Heart left ventricle (tissue), 16 donors: Measurements from ENCODE around the gene ISG20L2. TPM values are rescaled to one million over a fixed set of nuclear protein-coding genes. Genes with fewer than 3 reads are reported as not detected.
A peak's percentile ranks its signal among the peaks of the same experiment; 100 is the strongest.

ENCODE experiments used
- ATAC-seq, 4 donors: fragments of 200-7000 bp; cut with Tn5 transposase; one replicate each; pipeline ENCODE4 v1.9.1; 2020 to 2022; ENCODE audit warnings: moderate library complexity in 4 of 4, mild to moderate bottlenecking in 3 of 4, moderate number of reproducible peaks in 1 of 4
- DNase-seq, 5 donors: peaks; one replicate each; pipeline ENCODE4 v3.0.0-alpha.2; 2020
- H3K27ac ChIP-seq, 12 donors: fragments of 200-600 bp; sonication (generic) in 4 of 12; one replicate each; pipeline versions ENCODE4 v1.5.0 to v1.8.0; 2016 to 2022; ENCODE audit warnings: mild to moderate bottlenecking in 2 of 12
- H3K27me3 ChIP-seq, 9 donors: fragments of 200-600 bp; sonication (generic) in 2 of 9; one replicate each; pipeline versions ENCODE4 v1.5.1 to v1.8.0; 2016 to 2022; ENCODE audit warnings: mild to moderate bottlenecking in 3 of 9
- H3K36me3 ChIP-seq, 9 donors: fragments of 200-600 bp; sonication (generic) in 2 of 9; one replicate each; pipeline versions ENCODE4 v1.5.0 to v1.8.0; 2018 to 2022; ENCODE audit warnings: mild to moderate bottlenecking in 2 of 9
- H3K4me1 ChIP-seq, 12 donors: fragments of 200-600 bp; sonication (generic) in 4 of 12; one replicate each; pipeline versions ENCODE4 v1.5.0 to v1.8.0; 2016 to 2022; ENCODE audit warnings: mild to moderate bottlenecking in 3 of 12
- H3K4me3 ChIP-seq, 12 donors: fragments of 200-600 bp; sonication (generic) in 4 of 12; one replicate each; pipeline versions ENCODE4 v1.5.0 to v1.8.0; 2017 to 2022; ENCODE audit warnings: mild to moderate bottlenecking in 9 of 12, moderate library complexity in 4 of 12
- H3K9me3 ChIP-seq, 12 donors: fragments of 200-600 bp; sonication (generic) in 4 of 12; one replicate each; pipeline versions ENCODE4 v1.5.0 to v1.8.0; 2016 to 2022; ENCODE audit warnings: mild to moderate bottlenecking in 1 of 12
- CTCF ChIP-seq, 12 donors: fragments of 200-600 bp; sonication (generic) in 4 of 12; IDR thresholded peaks; one replicate each; pipeline versions ENCODE4 v1.5.0 to v1.8.0; 2018 to 2022; ENCODE audit warnings: antibody characterized with exemption in 12 of 12, mild to moderate bottlenecking in 5 of 12
- POLR2A ChIP-seq, 2 donors: fragments of 450-650 bp; IDR thresholded peaks; one replicate each; pipeline ENCODE4 v1.6.1; 2017; ENCODE audit warnings: antibody characterized with exemption in 2 of 2, mild to moderate bottlenecking in 2 of 2, moderate library complexity in 2 of 2
- WGBS, 4 donors: extraction: QIAGEN DNeasy Blood & Tissue Kit in 2 of 4; methylation state at CpG; one replicate each; pipeline versions ENCODE4 v1.1.5 to v1.1.7; 2013 to 2018; 5-methylcytosine and 5-hydroxymethylcytosine counted together
- intact Hi-C, 10 donors: fragments of 100-400 bp; cut with DNase I; formaldehyde crosslinking; loops; one replicate each; pipeline versions ENCODE4 v1.11.1 to v1.14.2; 2022
- polyA plus RNA-seq, 2 donors: library from polyadenylated mRNA; stranded (reverse); fragments of 200-250 nt; gene quantifications; one replicate each; pipeline ENCODE4 v1.2.3, GENCODE V29; 2013
- total RNA-seq, 9 donors: library from RNA; depleted of rRNA in 2 of 9; stranded (reverse); fragments of >200 nt in 2 of 9; fragmentation: NEBNext Ultra II Directional in 3 of 9; extraction: Animal tissue kit (Norgen Biotek cat#: 25700) in 3 of 9; gene quantifications; one replicate each; pipeline versions ENCODE4 v1.1.0 to v1.2.4, GENCODE V29; 2016 to 2023
- donor health status: ischemic (EF 13 %, LVEDD 7.1; RV severe dilation, severe dysfunction).
- donor health status: healthy with polysubstance abuse.
- donor health status: DM: no; HTN: yes; CAD: no.
- donor health status: DM: no; HTN: no; CAD: no.
- donor health status: ischemic (EF 25% LVEDD 6.9; RV normal size, moderate dysfunction).
- donor health status: ischemic (EF 25% LVEDD 5.7; RV mildly dilated, moderate dysfunction).
- donor health status: healthy.
- donor health status: DM: yes; HTN: yes; CAD: no.
- donor health status: ischemic (EF 35%, LVEDD 5.7; RV mildly dilated, moderate dysfunction).
- donor health status: nonischemic (EF 11% LVEDD 7.7; RV severe dilation, severe dysfunction).
- donor health status: DM: yes; HTN: yes; CAD: no.
- donor health status: PGD.
- donor health status: ischemic (EF 29% LVEDD 5.4; RV normal size, mild dysfunction).
- donor health status: nonischemic (EF 23%, LVEDD 6.1; RV moderate dilation, normal function).

The ISG20L2 gene
- total and polyA plus RNA-seq, 11 donors: 5.1 to 17.9 (median 12.8) TPM

GRCh38 chr1:156689953-156690674 lies 38.5 kb downstream of the ISG20L2 start:
- DNase-seq (peak in 1 of 5 donors; percentile 34), ATAC-seq (peak in 2 of 4 donors; percentile 6 to 12)
- Histone ChIP-seq H3K27ac (no peak overlapping the region), H3K27me3 (peaks cover 0 to 44% (median 32%) of the 10 kb centered on the region in 9 donors), H3K4me1 (peaks cover 0 to 19% (median 9%) of the 10 kb centered on the region in 12 donors), H3K9me3 (no peaks in the 10 kb centered on the region), H3K36me3 (no peaks in the 10 kb centered on the region), H3K4me3 (peak overlapping the region in 5 of 12 donors; percentile 3 to 28 (median 8))
- WGBS, 4 donors: 17 to 26% (median 24%) methylated on average over 9 to 10 of the region's 10 CpGs
- intact Hi-C loops: loop anchor here (1.0 to 10.0 kb wide), 15 partner anchors 34 to 237 kb away; partner anchors contain the start of genes NTRK1 (in 2 of the 10) and PEAR1 (in 2 of the 10)
- no peak for TF ChIP-seq CTCF (IDR thresholded peaks at IDR 0.05)
- TF ChIP-seq POLR2A (IDR thresholded peaks at IDR 0.05): no peak

- Histone ChIP-seq H3K4me1 (peaks cover 0 to 19% (median 9%) of the 10 kb centered on the region in 12 donors), H3K9me3 (no peaks in the 10 kb centered on the region), H3K4me3 (peak overlapping the region in 5 of 12 donors; percentile 3 to 28 (median 8)), H3K27ac (no peak overlapping the region), H3K27me3 (peaks cover 0 to 45% (median 32%) of the 10 kb centered on the region in 9 donors), H3K36me3 (no peaks in the 10 kb centered on the region)
- TF ChIP-seq CTCF (IDR thresholded peaks at IDR 0.05): peak; percentile 86 to 96 (median 94)
- TF ChIP-seq POLR2A (IDR thresholded peaks at IDR 0.05): no peak
- ATAC-seq (peak; percentile 75 to 96 (median 88)), DNase-seq (peak; percentile 63 to 82 (median 71))
- intact Hi-C loops: loop anchor here in 9 of 10 donors (1.0 to 10.0 kb wide), 12 partner anchors 35 to 238 kb away; partner anchors contain the start of genes NTRK1 (in 1 of the 9) and PEAR1 (in 1 of the 9)
- 0 to 1% (median 1%) methylated on average over 11 to 23 of the region's 23 CpGs for WGBS, 4 donors
Measured at GRCh38 chr1:156689035-156689952, 39.3 kb downstream of the ISG20L2 start.

- no peaks in the 10 kb centered on the region for H3K9me3 ChIP-seq
- WGBS, 4 donors: 73 to 93% (median 84%) methylated on average over 5 of the region's 5 CpGs
- no peaks in the 10 kb centered on the region for H3K36me3 ChIP-seq
- no peak overlapping the region for H3K4me3 ChIP-seq
- no peak for ATAC-seq
- no peak for TF ChIP-seq CTCF (IDR thresholded peaks at IDR 0.05)
- TF ChIP-seq POLR2A (IDR thresholded peaks at IDR 0.05): no peak
- DNase-seq: no peak
- H3K27me3 ChIP-seq: peaks cover 0 to 21% (median 4%) of the 10 kb centered on the region in 9 donors
- intact Hi-C loops: loop anchor here in 3 of 10 donors (5.0 to 10.0 kb wide), 3 partner anchors 37 to 210 kb away; partner anchors contain the start of gene PEAR1 (in 1 of the 3)
- no peak overlapping the region for H3K27ac ChIP-seq
- H3K4me1 ChIP-seq: peaks cover 0 to 4% (median 2%) of the 10 kb centered on the region in 12 donors
Measured at GRCh38 chr1:156684227-156684782, 44.3 kb downstream of the ISG20L2 start.
